Transverse colon (tissue), 4 donors: ENCODE results near the gene TMEM14C.

ENCODE experiments used
- EP300 ChIP-seq: sonication (generic); formaldehyde crosslinking; IDR thresholded peaks from one replicate; pipeline ENCODE4 v1.6.1; 2017; ENCODE audit warnings: antibody characterized with exemption, low read depth
- POLR2A ChIP-seq: fragments of 450-650 bp; IDR thresholded peaks from one replicate; pipeline ENCODE4 v1.6.1; 2016; ENCODE audit warnings: antibody characterized with exemption, mild to moderate bottlenecking, moderate library complexity
- POLR2AphosphoS5 ChIP-seq, 3 donors: sonication (generic); formaldehyde crosslinking; IDR thresholded peaks; one replicate each; pipeline ENCODE4 v1.6.1; 2016; ENCODE audit warnings: antibody characterized with exemption in 3 of 3
- TF ChIP-seq, protein P1 (sequence below), 5 experiments: fragments of 200-600 bp in 3 of 5; fragments of 450-650 bp in 2 of 5; sonication (generic) in 3 of 5; IDR thresholded peaks; 1 replicate in 2 of 5; 2 replicates in 3 of 5; pipeline ENCODE4 v1.5.1; 2016 to 2017; ENCODE audit warnings: antibody characterized with exemption in 5 of 5, inconsistent platforms in 3 of 5, mild to moderate bottlenecking in 2 of 5, moderate library complexity in 1 of 5

DNA sequence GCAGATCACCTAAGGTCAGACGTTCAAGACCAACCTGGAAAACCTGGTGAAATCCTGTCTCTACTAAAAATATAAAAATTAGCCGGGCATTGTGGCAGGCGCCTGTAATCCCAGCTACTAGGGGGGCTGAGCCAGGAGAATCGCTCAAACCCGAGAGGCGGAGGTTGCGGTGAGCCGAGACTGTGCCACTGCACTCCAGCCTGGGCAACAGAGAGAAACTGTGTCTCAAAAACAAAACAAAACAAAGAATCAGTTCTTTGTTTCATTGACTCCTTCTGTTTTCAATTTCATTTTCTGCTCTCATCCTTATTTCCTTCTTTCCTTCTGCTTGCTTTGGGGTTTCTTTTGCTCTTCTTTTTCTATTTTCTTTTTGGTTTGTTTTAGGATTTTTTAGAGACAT is 8.9 kb upstream of the TMEM14C start:
- no peak for TF ChIP-seq POLR2AphosphoS5 (IDR thresholded peaks at IDR 0.05)
- TF ChIP-seq, protein P1, sequence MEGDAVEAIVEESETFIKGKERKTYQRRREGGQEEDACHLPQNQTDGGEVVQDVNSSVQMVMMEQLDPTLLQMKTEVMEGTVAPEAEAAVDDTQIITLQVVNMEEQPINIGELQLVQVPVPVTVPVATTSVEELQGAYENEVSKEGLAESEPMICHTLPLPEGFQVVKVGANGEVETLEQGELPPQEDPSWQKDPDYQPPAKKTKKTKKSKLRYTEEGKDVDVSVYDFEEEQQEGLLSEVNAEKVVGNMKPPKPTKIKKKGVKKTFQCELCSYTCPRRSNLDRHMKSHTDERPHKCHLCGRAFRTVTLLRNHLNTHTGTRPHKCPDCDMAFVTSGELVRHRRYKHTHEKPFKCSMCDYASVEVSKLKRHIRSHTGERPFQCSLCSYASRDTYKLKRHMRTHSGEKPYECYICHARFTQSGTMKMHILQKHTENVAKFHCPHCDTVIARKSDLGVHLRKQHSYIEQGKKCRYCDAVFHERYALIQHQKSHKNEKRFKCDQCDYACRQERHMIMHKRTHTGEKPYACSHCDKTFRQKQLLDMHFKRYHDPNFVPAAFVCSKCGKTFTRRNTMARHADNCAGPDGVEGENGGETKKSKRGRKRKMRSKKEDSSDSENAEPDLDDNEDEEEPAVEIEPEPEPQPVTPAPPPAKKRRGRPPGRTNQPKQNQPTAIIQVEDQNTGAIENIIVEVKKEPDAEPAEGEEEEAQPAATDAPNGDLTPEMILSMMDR (IDR thresholded peaks at IDR 0.05), result no peak
- TF ChIP-seq POLR2A, result no peak
- no peak for TF ChIP-seq EP300
